Muscle of back (tissue), 11 donors: Measurements from ENCODE around the gene SLC4A4. TPM values are rescaled to one million over a fixed set of nuclear protein-coding genes. Genes with fewer than 3 reads are reported as not detected.

Experiments
- DNase-seq, 3 donors: peaks; one replicate each; pipeline versions ENCODE4 v3.0.0 to v3.0.0-alpha.2; 2013
- polyA plus RNA-seq, 10 donors: library from polyadenylated mRNA; unstranded; fragments of 120-200 nt; gene quantifications; one replicate each; pipeline ENCODE4 v1.2.1, GENCODE V29; 2013; ENCODE audit not compliant: insufficient read length in 10 of 10

Gene SLC4A4
- polyA plus RNA-seq, 10 donors: 8.3 to 15.3 (median 11.1) TPM

DNA sequence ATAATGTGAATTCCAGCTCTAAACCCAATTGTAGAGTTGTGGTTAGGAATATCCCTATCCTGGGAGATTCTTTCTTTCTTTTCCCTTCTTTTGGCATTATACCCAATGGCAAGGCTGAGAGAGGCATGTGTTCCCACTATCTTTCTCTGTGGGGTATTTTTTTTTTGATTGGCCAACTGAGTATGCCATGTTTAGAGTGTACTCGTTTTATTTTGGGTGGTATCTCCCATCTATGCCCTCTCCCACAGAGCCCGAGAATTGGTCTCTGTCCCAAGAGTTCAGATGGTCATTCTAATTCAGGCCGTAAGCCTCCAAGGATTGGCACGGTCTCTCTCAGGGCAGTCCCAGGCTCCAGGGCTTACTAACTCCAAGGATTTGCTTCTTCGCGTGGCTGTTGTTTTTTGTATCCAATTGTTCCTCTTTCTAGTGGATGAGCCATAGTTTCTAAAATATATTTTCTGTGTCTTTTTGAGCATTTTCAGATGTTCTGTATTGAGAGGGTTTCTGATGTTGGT lies 198.8 kb downstream of the SLC4A4 start:
- DNase-seq: no peak

- no peak for DNase-seq
These were observed 199.7 kb downstream of the SLC4A4 start for GRCh38 chr4:71538528-71538927.

GRCh38 chr4:71540749-71541269 lies 202.0 kb downstream of the SLC4A4 start:
- DNase-seq: no peak

- no peak for DNase-seq
These were observed 202.7 kb downstream of the SLC4A4 start for GRCh38 chr4:71541541-71541940.

DNA sequence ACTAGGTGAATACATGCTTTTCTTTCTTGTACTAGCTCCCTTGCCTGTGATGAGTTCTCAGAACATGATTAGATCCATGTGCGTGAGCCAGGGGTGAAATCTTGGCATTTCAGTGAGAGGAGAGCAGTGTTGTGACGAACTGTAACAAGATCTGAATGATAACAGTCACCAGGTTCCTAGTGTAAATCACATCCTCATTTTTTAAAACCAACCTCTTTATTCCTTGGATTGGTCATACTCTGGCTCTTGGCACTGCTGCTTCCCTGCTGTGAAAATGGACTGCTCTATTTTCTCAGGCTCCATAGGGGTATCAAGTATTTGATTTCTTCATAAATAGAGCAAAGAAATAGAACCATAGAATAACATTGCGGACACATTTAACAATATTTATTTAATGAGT lies 206.3 kb downstream of the SLC4A4 start:
- peak in 1 of 3 donors; percentile 39 for DNase-seq

DNA sequence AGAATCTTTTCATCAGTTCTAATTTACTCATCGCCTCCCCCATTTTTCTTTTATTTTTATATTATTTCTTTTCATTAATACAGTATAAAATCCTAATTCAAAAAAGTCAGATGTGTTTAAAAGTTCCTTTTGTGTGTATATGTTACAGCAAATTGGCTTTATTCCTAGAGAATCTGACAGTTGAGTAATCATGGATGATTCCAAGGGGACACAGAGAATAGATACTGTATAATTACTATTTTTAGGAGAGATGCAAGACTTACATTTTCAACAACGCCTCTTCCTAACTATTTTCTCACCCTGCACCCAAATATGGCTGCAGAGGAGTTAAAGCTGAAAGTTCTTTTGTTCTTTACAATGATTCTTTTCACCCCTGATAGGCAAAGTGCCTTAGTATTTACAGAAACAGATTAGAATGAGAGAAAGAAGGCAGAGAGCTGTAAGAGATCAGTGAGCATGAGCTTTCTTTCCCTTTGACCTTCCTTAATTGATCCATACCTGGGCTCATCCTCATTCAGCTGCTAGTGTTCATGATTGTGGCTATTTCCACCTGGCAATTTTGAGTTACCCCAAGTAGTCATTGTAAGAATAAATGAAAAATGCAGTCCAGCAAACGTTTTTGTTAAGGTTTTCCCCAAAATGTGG lies 210.8 kb downstream of the SLC4A4 start:
- no peak for DNase-seq

- DNase-seq: peak in 1 of 3 donors; percentile 7
These were observed 211.7 kb downstream of the SLC4A4 start for GRCh38 chr4:71550220-71551165.

GRCh38 chr4:71553605-71554004 lies 214.8 kb downstream of the SLC4A4 start:
- peak in 2 of 3 donors; percentile 7 to 26 for DNase-seq

DNA sequence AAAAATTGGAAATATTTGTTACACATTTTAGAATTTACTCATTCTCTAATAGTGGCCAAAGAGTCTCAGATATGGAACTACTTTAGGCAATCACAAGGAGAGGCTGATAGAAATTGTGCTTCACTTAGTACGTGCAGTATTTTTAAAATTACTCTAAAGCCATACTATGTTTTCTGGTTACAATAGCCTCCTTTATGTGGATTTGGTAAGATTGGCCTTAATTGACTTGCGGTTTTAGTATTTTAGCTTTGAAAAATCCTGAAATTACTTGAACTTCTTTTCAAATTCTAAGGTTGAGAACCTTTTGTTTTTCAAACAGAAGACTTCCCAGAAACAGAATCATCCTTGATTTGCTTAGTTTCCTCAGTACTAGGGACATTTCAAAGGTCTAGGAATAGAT lies 215.2 kb downstream of the SLC4A4 start:
- no peak for DNase-seq

DNA sequence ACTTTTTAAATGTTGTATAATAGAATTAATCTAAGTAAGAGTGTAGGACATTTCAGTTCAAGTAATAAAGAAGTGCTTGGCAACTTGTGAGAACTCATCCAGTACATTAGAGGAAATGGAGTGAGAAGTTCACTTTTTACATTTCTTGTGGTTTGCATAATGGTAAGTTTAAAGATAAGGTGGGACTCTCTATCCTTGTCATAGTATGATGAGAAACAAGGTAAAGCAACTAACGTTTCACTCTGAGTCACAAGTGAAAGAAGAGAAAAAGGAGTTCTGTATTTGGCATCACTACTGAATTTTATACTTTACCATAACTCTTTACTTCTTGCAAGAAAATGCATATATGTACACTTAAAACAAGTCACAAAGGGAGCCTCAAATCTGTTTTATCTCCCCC lies 219.4 kb downstream of the SLC4A4 start:
- DNase-seq: no peak

- DNase-seq: no peak
These were observed 221.2 kb downstream of the SLC4A4 start for GRCh38 chr4:71559957-71560571.

- no peak for DNase-seq
These were observed 226.0 kb downstream of the SLC4A4 start for GRCh38 chr4:71564775-71565174.

- DNase-seq: no peak
These were observed 228.0 kb downstream of the SLC4A4 start for GRCh38 chr4:71566856-71567255.

- no peak for DNase-seq
These were observed 229.3 kb downstream of the SLC4A4 start for GRCh38 chr4:71568131-71568530.

DNA sequence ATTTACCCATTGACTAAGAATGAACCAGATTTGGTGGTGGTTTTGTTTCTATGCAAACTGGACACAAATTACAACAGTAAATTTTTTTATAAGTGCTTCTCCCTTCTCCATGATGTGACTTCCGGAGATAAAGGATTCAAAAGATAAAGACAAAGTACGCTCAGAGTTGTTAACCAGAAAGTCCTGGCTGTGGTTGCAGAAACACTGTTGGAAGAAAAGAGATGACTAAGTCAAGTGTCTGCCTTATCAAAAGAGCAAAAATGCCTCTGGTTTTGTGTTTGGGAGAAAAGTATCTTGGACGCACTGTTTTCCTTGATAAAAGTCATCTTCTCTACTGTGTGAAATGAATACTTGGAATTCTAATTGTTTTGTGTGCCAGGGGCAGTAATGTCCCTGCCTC lies 231.7 kb downstream of the SLC4A4 start:
- no peak for DNase-seq

DNA sequence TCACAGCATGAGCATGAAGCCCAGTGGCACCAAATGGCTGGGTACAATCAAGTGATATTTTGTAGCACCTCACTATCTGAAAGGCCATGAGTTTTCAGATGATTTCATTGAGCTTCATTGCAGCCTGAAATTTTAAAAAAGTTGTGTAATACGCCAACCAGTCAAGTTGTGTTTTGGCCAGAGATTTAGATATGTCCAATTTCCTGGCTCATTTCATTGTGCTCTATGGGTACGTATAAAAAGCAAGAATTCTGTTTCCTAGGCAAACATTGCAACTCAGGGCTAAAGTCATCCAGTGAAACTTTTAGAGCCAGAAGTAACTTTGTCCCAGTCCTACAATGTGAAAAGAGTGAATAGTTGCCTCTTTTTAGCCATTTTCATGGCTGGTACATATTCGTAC lies 232.5 kb downstream of the SLC4A4 start:
- DNase-seq: no peak

DNA sequence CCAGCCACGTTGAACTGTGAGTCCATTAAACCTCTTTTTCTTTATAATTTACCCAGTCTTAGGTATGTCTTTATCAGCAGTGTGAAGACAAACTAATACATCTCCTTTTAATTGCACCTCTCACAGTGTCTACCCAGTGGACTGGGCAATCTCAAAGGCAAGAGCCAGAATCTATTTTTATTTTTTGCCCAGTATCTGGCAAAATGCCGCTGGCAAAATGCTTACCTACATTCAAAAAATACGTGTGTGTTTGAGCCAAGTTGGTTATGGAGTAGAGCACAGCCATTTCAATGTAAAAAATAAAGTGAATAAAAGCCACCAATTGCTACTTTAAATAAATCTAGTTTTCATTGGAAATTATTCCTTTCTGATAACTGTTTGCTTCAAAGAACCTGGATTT lies 245.2 kb downstream of the SLC4A4 start:
- no peak for DNase-seq

DNA sequence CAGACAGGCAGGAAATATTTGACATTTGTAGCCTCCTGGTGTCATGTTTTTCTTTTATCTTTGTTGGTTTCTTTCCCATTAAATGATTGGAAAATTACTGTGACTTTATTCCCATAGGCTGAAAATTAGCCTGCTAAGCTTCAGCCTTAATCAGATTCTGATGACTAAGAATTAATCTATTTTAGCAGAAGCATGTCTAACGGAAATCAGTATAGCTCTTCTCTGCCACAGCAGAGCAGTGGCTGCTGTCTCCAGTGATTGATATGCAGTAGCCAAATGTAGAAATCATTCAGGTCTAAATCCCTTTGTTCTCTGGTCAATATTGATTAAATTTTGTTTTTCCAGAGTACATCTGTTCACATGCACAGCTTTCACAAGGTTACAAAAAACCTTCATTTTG lies 245.8 kb downstream of the SLC4A4 start:
- no peak for DNase-seq

DNA sequence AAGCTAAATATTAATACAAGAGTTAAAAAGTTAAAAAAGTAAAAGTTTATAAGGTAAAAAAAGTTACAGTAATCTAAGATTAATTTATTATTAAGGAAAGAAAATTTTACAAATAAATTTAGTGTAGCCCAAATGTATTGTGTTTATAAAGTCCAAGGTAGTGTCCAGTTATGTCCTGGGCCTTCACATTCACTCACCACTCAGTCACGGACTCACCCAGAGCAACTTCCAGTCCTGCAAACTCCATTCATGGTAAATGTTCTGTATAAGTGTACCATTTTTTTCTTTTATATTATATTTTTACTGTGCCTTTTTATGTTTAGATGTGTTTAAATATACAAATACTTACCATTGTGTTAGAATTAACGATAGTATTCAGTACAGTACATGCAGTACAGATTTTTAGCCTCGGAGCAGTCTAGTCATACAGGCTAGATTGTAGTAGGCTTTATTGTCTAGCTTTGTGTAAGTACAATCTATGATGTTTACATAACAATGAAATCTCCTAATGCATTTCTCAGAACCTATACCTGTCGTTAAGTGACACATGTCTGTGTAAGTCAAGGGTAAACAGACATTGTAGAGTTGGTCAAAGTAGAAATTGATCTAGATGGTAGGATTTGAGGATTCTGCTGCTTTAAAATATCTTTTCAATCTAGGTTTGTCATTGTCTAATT lies 247.4 kb downstream of the SLC4A4 start:
- no peak for DNase-seq

DNA sequence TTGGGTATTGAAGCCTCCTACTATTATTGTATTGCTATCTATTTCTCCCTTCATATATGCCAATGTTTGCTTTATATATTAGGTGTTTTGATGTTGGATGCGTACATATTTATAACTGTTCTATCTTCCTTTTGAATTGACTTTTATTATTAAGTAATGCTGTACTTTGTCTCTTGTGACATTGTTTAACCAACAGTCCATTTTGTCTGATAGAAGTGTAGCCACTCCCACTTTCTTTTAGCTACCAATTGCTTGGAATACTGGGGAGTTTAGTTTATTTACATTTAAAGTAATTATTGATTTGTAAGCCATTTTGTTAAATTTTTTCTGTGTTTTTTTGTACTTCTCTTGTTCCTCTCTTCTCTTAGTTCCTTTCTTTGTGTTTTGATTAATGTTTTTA lies 249.2 kb downstream of the SLC4A4 start:
- DNase-seq: no peak

GRCh38 chr4:71592793-71593192 lies 254.0 kb downstream of the SLC4A4 start:
- DNase-seq: no peak

- no peak for DNase-seq
These were observed 254.5 kb downstream of the SLC4A4 start for GRCh38 chr4:71593311-71593710.
